A549 (cell line): ENCODE results near the gene CCDC90B. TPM values are rescaled to one million over a fixed set of nuclear protein-coding genes. Genes with fewer than 3 reads are reported as not detected.
"Not testable (repeated sequence)": the region's sequence is repeated elsewhere in the genome, so short reads cannot be mapped to it uniquely, and the experiment has no call there.

Experiments
- ATAC-seq, 2 experiments: fragments of 200-7000 bp in 1 of 2; fragments of >200 bp in 1 of 2; cut with Nextera tagmentation in 1 of 2; cut with Tn5 transposase in 1 of 2; 3 replicates each; pipeline versions ENCODE4 v1.8.0 to v1.9.1; 2018 to 2020; ENCODE audit warnings: mild to moderate bottlenecking in 1 of 2, moderate library complexity in 1 of 2
- CTCF ChIA-PET: fragments of 300-600 bp; sonication (Branson Sonifier 250); formaldehyde crosslinking; extraction: SDS; loops from one replicate; lab custom pipeline; 2021; ENCODE audit warnings: antibody characterized with exemption, inconsistent platforms; lab: Yijun Ruan, JAX
- POLR2A ChIA-PET: fragments of 350-600 bp; formaldehyde crosslinking; extraction: SDS; loops from one replicate; lab custom pipeline; 2021; ENCODE audit warnings: antibody characterized with exemption, inconsistent platforms; lab: Yijun Ruan, JAX
- DNase-seq, 2 experiments: peaks; one replicate each; pipeline versions ENCODE4 v3.0.0 to v3.0.0-alpha.2; 2011 to 2016; ENCODE audit warnings: low read depth in 1 of 2, low spot score in 1 of 2
- FAIRE-seq: peaks from 2 replicates; lab custom pipeline; 2011; peaks lifted over from hg19 to GRCh38; lab: Jason Lieb, UNC
- H3K27ac ChIP-seq, 2 experiments: fragments of >200 bp; sonication (Bioruptor Twin); formaldehyde crosslinking; 3 replicates each; pipeline ENCODE4 v1.5.1; 2016 to 2017
- H3K4me1 ChIP-seq: fragments of >200 bp; sonication (Bioruptor Twin); formaldehyde crosslinking; 3 replicates; pipeline ENCODE4 v1.6.1; 2016
- H3K4me2 ChIP-seq: fragments of >200 bp; sonication (Bioruptor Twin); formaldehyde crosslinking; 3 replicates; pipeline ENCODE4 v1.6.1; 2016
- H3K4me3 ChIP-seq: fragments of >200 bp; sonication (Bioruptor Twin); formaldehyde crosslinking; 3 replicates; pipeline ENCODE4 v1.5.1; 2016
- H3K9me3 ChIP-seq: fragments of >200 bp; sonication (Bioruptor Twin); formaldehyde crosslinking; 3 replicates; pipeline ENCODE4 v1.6.1; 2016
- CEBPB ChIP-seq, 2 experiments: fragments of >200 bp in 1 of 2; sonication (Bioruptor Twin) in 1 of 2; formaldehyde crosslinking in 1 of 2; IDR thresholded peaks; 2 replicates each; pipeline ENCODE4 v1.6.1; 2012 to 2016
- MAZ ChIP-seq: fragments of 150-350 bp; IDR thresholded peaks from 2 replicates; pipeline ENCODE4 v1.6.1; 2014; ENCODE audit warnings: antibody characterized with exemption, low read depth, low read length, borderline replicate concordance
- NPAS2 ChIP-seq: fragments of 250-450 bp; sonication (Bioruptor Pico); IDR thresholded peaks from 2 replicates; pipeline ENCODE4 v1.8.0; 2022; ENCODE audit warnings: mild to moderate bottlenecking, moderate library complexity, borderline replicate concordance
- PHF8 ChIP-seq: fragments of 200-600 bp; sonication (generic); IDR thresholded peaks from 2 replicates; pipeline ENCODE4 v1.6.1; 2016; ENCODE audit warnings: low read depth, mild to moderate bottlenecking, antibody characterized with exemption, moderate library complexity, borderline replicate concordance
- POLR2AphosphoS2 ChIP-seq: conservative IDR thresholded peaks from 2 replicates; pipeline ENCODE4 v1.6.1; 2012; ENCODE audit warnings: low read length, improper control_type of control experiment, inconsistent platforms
- RAD21 ChIP-seq, 2 experiments: fragments of >200 bp in 1 of 2; sonication (Bioruptor Twin) in 1 of 2; formaldehyde crosslinking in 1 of 2; IDR thresholded peaks in 1 of 2; conservative IDR thresholded peaks in 1 of 2; 2 replicates in 1 of 2; 3 replicates in 1 of 2; pipeline ENCODE4 v1.6.1; 2012 to 2018; ENCODE audit warnings: inconsistent platforms in 1 of 2
- REST ChIP-seq: fragments of 200-600 bp; sonication (generic); IDR thresholded peaks from 2 replicates; pipeline ENCODE4 v1.6.1; 2016; ENCODE audit warnings: antibody characterized with exemption, mild to moderate bottlenecking, moderate library complexity
- RFX5 ChIP-seq: fragments of 450-650 bp; IDR thresholded peaks from 2 replicates; pipeline ENCODE4 v1.7.1; 2014; ENCODE audit warnings: antibody characterized with exemption, mild to moderate bottlenecking, moderate library complexity
- RNF2 ChIP-seq: fragments of 200-600 bp; sonication (generic); IDR thresholded peaks from 2 replicates; pipeline ENCODE4 v1.6.1; 2016; ENCODE audit warnings: low read depth, mild to moderate bottlenecking, antibody characterized with exemption, moderate library complexity, borderline replicate concordance
- SMC3 ChIP-seq: fragments of >200 bp; sonication (Bioruptor Twin); formaldehyde crosslinking; IDR thresholded peaks from 3 replicates; pipeline ENCODE4 v1.6.1; 2018; ENCODE audit warnings: inconsistent platforms
- TFCP2L1 ChIP-seq: fragments of 250-450 bp; sonication (Bioruptor Pico); IDR thresholded peaks from 2 replicates; pipeline ENCODE4 v1.5.0; 2021; ENCODE audit warnings: mild to moderate bottlenecking
- TP53 ChIP-seq: fragments of 250-450 bp; sonication (Bioruptor Pico); IDR thresholded peaks from 2 replicates; pipeline ENCODE4 v1.5.0; 2021; ENCODE audit warnings: mild to moderate bottlenecking, moderate library complexity
- ZC3H11A ChIP-seq: fragments of 450-650 bp; IDR thresholded peaks from 2 replicates; pipeline ENCODE4 v1.6.1; 2014; ENCODE audit warnings: antibody characterized with exemption, mild to moderate bottlenecking
- ZNF302 ChIP-seq: fragments of 250-450 bp; sonication (Bioruptor Pico); IDR thresholded peaks from 2 replicates; pipeline ENCODE4 v1.9.0; 2021; ENCODE audit warnings: inconsistent platforms, mild to moderate bottlenecking, moderate library complexity
- WGBS: methylation state at CpG from one replicate; pipeline ENCODE4 v1.1.6; 2017; ENCODE audit errors: missing lambda C conversion rate; 5-methylcytosine and 5-hydroxymethylcytosine counted together
- polyA plus RNA-seq, 4 experiments: library from polyadenylated mRNA; depleted of rRNA in 3 of 4; stranded (reverse); fragments of >200 nt; fragmentation: RNase III in 1 of 4; extraction: RNeasy Plus Mini Kit Qiagen cat#74134 plus additional on column Dnase treatment in 1 of 4; gene quantifications; 2 replicates in 3 of 4; 3 replicates in 1 of 4; pipeline ENCODE4 v1.2.3, GENCODE V29; 2011 to 2017

Gene CCDC90B
- polyA plus RNA-seq, 2 of the 4 experiments (the other 2 are of a cell fraction): 63.7 to 80.5 TPM

DNA sequence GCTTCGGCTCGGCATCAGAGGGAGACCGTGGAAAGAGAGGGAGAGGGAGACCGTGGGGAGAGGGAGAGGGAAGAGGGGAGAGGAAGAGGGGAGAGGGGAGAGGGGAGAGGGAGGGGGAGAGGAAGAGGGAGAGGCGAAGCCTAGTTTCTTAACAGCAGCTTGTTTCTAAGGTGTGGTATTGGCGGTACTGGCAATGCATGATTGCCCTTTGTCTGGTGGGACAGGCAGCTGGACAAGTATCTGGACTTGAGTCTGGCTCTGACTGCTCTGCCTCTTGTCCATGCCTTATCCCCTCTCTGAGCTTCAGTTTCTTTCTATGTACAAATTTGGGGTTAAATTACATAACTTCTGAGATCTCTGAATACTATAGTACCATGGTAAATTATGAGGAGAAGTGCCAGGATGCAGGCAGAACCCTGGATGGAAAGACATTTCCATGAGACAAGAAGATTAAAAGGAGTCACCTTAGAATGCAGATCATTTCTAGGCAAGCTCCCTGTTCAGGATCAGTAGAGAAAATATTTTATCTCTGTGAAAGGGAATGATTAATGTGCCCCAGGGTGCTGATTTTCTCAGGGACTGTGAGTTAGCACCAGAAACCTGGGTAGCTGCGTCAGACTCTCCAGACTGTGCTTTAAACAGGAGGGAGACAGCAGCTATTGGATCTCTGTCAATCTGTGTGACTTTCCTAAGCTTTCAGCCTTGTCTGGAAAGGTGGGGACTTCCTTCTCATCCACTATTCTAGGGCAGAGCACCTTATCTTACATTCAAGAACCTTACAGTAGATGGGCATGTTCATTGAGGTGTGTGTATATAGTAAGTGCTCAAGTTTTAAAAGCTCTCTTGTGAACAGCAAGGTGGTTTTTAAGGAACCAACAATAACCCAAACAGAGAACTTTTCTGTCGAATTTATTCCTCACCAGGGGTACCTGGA, 31.9 kb upstream of the CCDC90B start:
- WGBS: 48% methylated on average over 8 of the region's 8 CpGs
- TF ChIP-seq RAD21 (conservative IDR thresholded peaks at IDR 0.05 in 1 of 2, IDR thresholded peaks at IDR 0.05 in 1 of 2) (no peak), ZNF302 (CRISPR knock-in tag) (no peak), PHF8 (no peak), TP53 (CRISPR knock-in tag) (no peak), RNF2 (no peak), CEBPB (IDR thresholded peaks at IDR 0.05) (no peak), POLR2AphosphoS2 (no peak), TFCP2L1 (CRISPR knock-in tag) (no peak), REST (no peak), RFX5 (no peak), SMC3 (no peak), ZC3H11A (no peak), NPAS2 (CRISPR knock-in tag) (no peak), MAZ (no peak)
- Histone ChIP-seq H3K9me3 (no peaks in the 10 kb centered on the region), H3K4me3 (no peak overlapping the region), H3K27ac (no peak overlapping the region), H3K4me2 (no peak overlapping the region), H3K4me1 (no peaks in the 10 kb centered on the region)
- POLR2A ChIA-PET: interaction anchor here (1.4 kb wide), 1 partner anchor 32 kb away, joined by 3 read pairs; the partner anchor contains the start of gene CCDC90B
- ATAC-seq: peak in 1 of 2 experiments; percentile 53; a peak in 4 of 6 replicates
- CTCF ChIA-PET: interaction anchor here (1.3 to 1.7 kb wide), 2 partner anchors 10 to 14 kb away, joined by 4 read pairs; no protein-coding TSS in a partner anchor
- no peak for DNase-seq
- FAIRE-seq: no peak

DNA sequence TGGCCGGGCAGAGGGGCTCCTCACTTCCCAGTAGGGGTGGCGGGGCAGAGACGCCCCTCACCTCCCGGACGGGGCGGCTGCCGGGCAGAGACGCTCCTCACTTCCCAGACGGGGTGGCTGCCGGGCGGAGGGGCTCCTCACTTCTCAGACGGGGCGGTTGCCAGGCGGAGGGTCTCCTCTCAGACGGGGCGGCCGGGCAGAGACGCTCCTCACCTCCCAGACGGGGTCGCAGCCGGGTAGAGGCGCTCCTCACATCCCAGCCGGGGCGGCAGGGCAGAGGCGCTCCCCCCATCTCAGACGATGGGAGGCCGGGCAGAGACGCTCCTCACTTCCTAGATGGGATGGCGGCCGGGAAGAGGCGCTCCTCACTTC, 30.7 kb upstream of the CCDC90B start:
- H3K4me3 ChIP-seq, H3K4me1 ChIP-seq, H3K27ac ChIP-seq, H3K9me3 ChIP-seq, FAIRE-seq, POLR2A ChIA-PET, DNase-seq, ATAC-seq, H3K4me2 ChIP-seq, CTCF ChIA-PET: not testable (repeated sequence)
- WGBS: 86% methylated on average over 23 of the region's 31 CpGs

DNA sequence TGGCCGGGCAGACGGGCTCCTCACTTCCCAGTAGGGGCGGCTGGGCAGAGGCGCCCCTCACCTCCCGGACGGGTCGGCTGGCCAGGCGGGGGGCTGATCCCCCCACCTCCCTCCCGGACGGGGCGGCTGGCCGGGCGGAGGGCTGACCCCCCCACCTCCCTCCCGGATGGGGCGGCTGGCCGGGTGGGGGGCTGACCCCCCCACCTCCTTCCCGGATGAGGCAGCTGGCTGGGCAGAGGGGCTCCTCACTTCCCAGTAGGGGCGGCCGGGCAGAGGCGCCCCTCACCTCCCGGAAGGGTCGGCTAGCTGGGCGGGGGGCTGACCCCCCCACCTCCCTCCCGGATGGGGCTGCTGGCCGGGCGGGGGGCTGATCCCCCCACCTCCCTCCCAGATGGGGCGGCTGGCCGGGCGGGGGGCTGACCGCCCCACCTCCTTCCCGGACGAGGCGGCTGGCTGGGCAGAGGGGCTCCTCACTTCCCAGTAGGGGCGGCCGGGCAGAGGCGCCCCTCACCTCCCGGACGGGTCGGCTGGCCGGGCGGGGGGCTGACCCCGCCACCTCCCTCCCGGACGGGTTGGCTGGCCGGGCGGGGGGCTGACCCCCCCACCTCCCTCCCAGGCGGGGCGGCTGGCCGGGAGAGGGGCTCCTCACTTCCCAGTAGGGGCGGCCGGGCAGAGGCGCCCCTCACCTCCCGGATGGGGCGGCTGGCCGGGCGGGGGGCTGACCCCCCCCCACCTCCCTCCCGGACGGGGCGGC, 30.2 kb upstream of the CCDC90B start:
- H3K4me3 ChIP-seq, H3K4me2 ChIP-seq, ATAC-seq, H3K27ac ChIP-seq, POLR2A ChIA-PET, DNase-seq, CTCF ChIA-PET, H3K9me3 ChIP-seq, FAIRE-seq, H3K4me1 ChIP-seq: not testable (repeated sequence)
- WGBS: 76% methylated on average over 9 of the region's 59 CpGs
